CD4-positive, alpha-beta T cell treated with Interferon alpha-2 for 1 hour (primary cell): ENCODE data around the gene PRIMA1.

Source experiments
- DNase-seq, 2 donors: peaks; one replicate each; pipeline ENCODE4 v3.0.0-alpha.2; 2020 to 2022

PRIMA1 gene

GRCh38 chr14:93728651-93729016, 59.7 kb downstream of the PRIMA1 start:
- DNase-seq, result no peak

GRCh38 chr14:93727917-93728650, 60.2 kb downstream of the PRIMA1 start:
- DNase-seq, result no peak

DNA sequence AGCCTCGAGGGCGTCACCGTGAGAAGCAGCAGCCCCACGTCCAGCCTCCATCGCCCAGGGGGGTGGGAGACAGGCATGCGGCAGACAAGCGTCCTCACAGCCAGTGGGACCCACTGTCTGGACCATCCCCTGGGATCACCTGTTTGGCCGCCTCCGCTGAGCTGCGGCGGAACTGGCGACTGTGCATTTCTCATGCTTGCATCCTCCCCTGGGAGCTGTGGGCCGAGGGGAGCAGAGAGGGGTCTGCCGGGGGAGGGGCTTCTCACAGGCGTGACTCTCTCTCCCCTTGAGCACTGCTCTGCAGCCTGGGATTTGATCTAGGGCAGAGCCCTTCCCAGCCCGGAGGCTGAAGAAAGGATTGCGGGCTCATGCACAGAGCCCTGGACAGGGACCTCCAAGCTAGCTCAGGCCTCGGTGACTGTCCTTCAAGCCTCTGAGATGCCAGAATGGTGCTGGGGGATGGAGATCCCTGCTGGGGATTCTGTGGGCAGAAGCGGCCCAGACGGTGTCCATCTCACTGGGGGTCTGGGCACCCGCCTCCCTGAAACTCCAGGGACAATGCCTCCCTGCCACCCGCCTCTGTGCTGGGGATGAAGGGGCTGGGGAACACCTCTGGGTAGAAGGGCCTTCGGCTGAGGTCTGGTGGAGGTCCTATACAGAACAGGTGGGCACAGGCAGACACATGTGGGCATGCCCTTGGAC, 61.1 kb downstream of the PRIMA1 start:
- DNase-seq, result no peak

GRCh38 chr14:93725993-93726392, 62.3 kb downstream of the PRIMA1 start:
- no peak for DNase-seq

GRCh38 chr14:93725002-93725582, 63.2 kb downstream of the PRIMA1 start:
- no peak for DNase-seq

DNA sequence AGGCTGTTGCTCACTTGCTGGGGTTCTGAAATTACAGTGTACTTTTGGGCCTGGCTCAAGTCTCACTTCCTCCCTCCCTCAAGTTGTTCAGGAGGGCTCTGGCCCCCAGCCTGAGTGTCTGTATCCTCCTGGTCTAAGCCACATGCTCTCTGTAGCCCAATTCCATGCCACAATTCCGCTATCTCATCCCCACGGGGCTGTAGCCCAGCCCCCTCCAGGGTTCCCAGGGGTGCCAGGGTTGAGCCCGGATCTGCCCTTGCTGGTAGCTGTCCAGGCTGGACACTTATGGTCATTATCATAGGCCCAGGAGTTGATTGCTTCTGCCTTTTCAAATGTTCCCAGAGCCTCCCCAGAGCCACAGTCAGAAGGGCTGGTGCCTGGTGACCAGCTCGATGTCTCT, 65.3 kb downstream of the PRIMA1 start:
- no peak for DNase-seq

- no peak for DNase-seq
These were observed 67.3 kb downstream of the PRIMA1 start for GRCh38 chr14:93720981-93721483.

- DNase-seq, result no peak
These were observed 68.0 kb downstream of the PRIMA1 start for GRCh38 chr14:93720076-93720815.

GRCh38 chr14:93719256-93719655, 69.0 kb downstream of the PRIMA1 start:
- no peak for DNase-seq

DNA sequence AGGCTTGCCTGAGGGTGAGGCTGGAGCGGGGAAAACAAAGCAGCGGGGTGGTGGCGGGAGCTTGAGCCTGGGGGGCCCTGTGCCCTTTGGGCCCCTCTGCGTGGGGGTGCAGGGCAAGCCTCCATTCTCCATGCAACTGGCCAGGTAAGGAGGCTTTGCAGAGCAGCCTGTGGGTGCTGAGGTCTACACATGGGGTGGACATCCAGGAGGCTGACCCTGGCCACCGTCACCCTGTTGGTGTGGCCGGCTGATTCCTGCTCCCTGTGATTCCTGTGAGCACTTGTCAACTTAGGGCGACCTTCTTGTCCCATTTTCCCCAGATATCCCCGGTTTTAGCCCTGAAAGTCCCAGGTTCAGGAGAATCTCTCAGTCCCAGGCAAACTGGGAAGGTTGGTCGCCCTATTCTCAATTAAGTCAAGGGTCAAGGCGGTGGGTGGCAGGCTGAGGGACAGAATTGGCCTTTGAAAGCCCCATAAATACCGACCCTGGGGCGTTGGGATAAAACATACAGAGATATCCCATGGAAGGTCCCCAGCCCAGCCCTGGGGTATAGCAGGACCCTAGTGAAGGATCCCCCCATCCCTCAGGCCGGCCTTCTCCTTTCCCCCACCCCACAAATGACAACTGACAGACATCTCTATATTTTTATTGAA, 70.5 kb downstream of the PRIMA1 start:
- no peak for DNase-seq

- DNase-seq, result no peak
These were observed 71.3 kb downstream of the PRIMA1 start for GRCh38 chr14:93716746-93717667.

DNA sequence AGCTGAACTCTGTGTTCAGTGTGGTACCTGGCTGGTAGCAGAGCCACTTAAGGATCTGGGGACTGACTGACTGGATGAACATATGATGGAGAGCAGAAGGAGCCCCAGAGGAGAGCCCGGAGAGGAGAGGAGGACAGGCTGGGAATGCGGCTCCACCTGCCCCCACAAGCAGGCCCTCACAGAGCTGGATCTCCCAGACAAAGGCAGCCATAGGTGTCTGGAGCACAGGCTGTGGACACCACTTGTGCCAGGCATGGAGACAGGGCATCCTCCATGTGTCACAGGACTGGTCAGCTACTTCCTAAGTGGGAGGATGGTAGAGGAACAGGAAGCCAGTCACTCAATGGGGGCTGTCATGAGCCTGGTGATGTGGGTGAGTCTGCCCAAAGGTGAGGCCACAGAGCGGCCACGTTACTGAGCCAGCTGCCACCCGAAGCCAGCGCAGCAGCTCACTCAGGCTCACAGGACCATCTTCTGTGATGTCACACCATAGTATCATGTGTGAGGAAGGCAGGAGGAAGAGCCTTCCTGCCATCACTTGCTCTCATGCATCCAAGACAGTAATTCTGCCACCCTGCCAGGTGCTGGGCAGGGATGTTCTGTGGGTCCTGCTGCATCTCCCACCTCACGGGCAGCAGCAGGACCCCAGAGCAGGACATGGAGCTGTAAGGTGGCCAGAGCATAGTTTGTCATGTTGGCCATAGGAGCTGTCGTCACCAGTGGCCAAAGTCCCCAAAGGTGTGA, 72.1 kb downstream of the PRIMA1 start:
- no peak for DNase-seq

DNA sequence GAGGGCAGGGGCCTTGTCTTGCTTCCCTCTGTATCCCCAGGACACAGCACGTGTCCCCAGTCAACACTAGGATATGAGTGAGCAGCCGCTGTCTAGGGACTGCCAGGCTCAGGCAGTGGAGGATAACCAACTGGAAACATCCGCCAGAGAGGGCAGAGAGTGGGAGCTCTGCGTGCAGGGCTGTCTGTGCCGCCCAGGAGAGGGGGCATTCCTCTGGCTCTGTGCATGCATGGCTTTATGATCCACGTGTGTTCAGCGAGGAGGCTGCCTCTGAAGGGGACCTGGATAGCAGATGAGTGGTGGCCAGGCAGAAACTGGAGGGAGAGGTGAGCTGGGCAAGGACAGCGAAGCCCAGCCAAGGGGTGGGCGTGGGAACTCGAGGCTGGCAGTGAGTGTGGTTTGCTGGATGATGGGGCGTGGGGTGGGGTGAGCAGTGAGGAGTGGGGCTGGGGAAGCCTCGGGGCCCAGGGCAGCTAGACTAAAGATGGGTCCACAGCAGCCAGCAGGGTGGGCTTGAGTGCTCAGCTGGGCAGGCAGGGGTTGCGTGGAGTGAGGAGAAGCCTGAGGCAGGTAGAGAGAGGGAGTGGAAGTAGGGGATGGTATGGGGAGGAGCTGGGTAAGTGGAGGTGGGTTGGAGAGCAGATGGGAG, 72.9 kb downstream of the PRIMA1 start:
- no peak for DNase-seq

GRCh38 chr14:93714605-93715004, 73.7 kb downstream of the PRIMA1 start:
- DNase-seq, result no peak

GRCh38 chr14:93713726-93714405, 74.4 kb downstream of the PRIMA1 start:
- no peak for DNase-seq

GRCh38 chr14:93712838-93713724, 75.2 kb downstream of the PRIMA1 start:
- no peak for DNase-seq

DNA sequence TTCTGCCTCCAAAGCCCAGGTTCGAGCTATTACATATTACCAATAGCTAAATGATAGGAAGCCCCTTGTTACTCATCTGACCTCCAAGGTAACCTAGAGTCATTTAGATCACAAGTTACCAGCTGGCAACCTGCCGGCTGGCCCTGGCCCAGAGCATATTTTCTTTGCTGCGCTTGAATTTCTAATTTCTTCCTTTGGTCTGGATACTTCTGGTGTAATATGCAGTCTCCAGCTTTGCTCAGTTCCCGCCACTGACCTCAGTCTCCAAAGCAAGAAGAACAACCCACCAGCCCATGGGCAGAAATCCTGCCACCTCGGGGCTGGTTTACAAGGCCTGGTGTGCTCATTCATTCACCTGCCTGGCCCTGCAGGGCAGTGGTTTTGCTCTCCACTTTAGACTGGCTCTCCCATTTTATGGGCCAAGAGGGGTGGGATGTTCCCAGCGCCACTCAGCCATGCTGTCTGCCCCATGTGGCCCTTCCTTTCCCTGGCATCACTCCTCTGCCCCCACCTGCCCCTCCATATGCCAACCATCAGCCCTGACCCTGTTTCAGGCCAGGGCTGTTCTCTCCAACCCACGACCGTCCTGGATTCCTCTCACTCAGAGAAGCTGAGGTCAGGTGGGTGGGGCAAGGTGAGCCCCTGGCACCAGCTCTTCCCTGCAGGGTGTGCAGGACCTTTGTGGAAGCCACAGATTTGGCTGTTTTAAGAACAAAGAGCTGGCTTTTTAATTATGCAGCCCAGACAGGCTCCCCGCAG, 76.0 kb downstream of the PRIMA1 start:
- DNase-seq, result no peak

- DNase-seq, result no peak
These were observed 79.0 kb downstream of the PRIMA1 start for GRCh38 chr14:93709249-93709648.
